8988T (cell line): Measurements from ENCODE around the gene MYBBP1A.

Experiments used
- DNase-seq: peaks from one replicate; pipeline ENCODE4 v3.0.0; 2011

Gene MYBBP1A

DNA sequence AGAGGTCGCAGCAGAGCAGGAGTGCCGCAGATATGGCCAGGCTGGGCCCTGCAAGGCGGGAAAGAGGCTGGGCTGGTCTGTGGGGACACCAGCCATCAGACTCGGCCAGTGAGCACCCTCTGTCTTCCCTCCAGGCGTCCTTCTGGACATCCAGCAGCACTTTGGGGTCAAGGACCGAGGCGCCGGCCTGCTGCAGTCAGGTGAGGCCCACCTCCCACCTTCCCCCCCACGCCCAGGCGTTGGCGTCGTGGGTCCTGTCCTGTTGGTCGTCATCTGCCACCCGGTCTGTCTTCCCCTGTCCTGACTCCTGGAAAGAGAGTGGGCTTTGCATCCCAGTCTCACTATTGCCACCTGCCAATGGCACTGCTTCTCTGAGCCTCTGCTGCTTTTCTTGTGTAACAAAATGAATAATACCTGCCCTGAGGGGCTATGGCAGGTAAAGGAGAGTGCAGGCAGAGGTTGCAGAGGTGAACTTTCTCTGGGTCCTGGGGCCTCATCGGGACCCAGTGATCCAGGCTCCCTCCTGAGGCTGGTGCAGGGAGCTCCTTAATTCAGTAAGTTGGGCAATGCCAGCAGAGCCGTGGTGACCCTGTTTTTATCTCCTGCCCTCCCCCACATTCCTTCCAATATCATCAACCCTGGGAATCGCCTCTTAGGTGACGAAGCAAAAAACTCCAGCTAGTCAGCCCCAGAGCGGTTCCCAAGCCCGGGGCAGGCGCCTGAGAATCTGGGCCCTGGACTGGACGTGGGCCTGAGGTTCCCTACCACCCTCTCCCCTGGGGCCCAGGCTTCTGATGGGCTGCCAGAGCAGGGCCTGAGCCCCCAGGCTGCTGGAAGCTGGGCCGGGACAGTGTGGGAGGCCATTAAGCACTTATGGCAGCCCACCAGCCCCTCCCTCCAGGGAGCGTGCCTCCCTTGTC is 41.8 kb downstream of the MYBBP1A start:
- no peak for DNase-seq

DNA sequence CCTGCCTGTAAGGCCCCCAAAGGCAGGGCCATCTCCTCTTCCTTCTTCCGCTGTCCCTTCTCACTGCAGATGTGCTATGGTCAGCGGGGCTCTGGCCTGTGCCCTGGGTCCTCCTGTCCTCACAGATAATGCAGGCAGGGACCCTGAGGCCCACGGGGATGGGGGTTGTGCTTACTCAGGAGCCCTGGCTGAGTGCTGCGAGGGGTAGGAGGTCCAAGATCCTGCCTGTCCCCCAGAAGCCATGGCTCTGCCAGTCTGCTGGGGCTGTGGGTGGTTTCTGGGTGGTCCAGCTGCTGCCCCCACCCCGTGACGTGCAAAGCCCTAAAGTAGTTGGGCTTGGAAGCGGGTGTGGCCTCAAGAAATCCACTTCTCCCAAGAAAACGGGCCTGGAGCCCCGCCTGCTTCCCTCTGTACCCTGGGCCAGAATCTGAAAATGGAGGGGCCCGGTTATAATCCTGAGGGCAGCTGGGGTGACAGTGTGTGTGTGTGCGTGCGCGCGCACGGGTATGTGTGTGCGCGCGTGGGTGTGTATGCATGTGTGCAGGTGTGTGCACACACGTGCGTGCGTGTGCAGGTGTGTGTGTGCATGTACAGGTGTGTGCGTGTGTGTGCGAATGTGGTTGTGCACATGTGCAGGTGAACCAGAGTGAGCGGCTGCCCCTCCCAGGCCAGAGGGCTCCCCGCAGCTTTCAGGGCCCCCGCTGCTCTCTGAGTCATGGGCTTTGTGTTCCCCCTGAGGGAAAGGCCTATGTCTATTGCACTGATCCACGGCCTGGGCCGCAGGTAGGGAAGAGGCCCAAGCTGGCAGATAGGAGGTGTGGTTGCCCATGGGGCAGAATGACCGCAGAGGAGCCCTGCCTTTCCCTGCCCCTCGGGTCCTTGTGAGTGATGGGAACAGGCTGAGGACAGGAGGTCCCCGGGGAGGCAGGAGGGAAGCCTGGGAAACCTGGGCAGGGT is 42.8 kb downstream of the MYBBP1A start:
- DNase-seq: no peak

DNA sequence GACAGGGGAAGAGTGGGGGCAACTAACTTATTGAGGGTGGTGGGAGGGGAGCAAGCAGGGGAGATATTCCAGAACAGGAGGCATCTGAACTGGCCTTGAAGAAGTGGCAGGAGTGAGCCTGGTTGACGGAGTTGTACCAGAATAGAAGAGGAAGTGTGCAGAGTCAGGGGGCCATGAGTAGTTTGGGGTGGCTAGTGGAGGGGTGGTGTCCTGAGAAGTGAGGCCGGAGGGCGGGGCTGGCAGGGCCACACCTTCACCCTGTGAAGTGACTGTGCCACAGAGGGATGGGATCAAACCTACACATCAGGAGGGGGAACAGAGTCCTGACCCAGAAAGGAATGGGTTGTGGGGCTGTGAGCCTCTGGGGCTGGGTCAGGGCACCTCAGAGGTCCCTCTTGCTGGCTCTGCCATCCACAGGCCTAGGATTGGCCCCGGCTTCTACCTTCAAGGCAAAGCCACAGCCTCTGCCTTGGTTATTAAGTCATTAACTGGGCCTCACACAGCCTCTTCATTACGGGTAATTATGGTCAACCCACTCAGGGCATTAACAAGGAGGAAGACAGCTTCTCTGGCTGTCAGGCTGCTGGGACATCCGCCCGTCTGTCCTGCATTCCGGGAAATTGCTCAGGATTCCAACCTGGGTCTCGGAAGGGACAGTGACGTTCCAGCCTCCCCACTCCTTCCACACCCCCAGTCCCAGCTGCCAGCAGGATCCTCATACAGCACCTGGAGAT is 43.8 kb downstream of the MYBBP1A start:
- no peak for DNase-seq

DNA sequence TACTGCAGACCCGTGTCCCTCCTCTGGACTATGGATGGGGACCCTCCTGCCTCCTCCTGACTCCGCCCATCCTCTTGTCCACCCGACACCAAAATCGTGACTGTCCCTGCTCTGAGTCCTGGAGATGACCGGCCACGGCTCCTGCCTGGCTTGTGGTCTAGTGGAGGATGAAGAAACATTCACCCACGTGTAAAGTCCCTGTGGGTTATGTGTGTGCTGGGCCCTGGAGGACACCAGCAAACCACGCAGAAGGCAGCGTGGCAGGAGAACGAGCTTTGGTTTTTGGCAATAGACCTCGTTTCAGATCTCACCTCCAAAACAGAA is 44.6 kb downstream of the MYBBP1A start:
- no peak for DNase-seq

DNA sequence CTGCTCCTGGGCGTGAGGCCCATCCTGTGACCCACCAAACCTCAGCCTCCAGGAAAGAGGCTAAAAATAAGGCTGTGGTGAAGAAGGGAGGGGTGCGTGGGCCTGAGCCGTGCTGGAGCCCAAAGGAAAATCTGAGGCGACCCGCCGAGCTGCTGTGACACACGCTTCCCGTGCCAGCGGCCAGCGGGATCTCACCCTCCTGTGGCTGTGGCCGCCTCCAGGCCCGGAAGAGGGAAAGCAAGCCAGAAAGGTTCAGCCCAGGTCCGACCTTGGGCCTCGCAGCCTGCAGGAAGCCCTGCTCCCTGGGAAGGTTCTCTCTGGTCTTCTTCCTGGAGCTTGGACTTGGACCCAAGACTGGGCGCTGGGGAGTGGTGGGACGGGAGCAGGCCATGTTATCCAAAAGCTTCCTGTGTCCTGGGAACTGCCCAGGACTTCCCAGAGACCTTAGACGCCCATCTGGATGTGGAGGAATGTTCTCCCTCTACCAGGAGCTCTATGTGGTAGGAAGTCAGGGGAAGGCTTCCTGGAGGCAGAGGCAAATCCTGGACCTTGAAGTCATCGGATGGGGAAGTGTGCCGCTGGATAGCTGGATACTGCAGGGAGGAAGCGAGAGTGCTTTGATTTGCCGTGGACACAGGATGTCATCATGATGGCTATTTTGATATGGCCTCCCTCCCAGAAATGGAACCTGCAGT is 45.1 kb downstream of the MYBBP1A start:
- DNase-seq: no peak

DNA sequence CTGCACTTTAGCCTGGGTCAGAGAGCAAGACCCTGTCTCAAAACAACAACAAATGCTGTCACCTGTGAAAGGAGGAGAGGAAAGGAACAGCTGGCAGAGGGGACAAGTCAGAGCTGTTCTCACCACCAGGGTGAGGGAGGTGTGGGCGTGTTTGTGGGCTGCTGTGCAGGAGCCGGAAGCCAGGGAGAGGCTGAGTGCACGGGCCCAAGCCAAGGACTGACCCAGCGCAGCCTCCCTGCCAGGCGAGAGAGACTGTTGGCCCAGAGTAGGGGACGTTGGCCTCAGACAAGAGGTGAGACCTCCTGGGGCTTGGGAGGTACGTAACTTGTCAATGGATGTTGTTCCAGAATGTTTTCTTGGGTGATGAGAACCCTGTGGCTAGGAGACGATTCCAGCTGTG is 45.8 kb downstream of the MYBBP1A start:
- DNase-seq: no peak

DNA sequence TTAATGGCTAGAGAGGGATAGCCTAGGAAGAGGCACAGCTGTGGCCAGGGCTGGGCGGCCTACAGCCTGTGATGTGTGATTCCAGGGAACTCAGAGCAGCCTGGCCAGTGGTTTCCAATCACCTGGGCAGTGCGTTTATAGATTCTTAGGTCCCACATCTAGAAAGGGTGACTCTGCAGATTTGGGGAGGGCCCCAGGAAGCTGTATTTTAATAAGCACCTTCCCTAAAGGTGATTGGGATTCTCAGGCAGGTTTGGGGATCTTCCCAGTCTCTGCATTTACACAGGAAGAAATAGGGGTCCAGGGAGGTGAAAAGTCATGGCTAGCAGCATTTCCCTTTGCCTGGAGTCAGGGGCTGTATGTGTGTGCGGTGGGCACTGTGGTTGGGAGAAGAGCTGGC is 47.0 kb downstream of the MYBBP1A start:
- no peak for DNase-seq

DNA sequence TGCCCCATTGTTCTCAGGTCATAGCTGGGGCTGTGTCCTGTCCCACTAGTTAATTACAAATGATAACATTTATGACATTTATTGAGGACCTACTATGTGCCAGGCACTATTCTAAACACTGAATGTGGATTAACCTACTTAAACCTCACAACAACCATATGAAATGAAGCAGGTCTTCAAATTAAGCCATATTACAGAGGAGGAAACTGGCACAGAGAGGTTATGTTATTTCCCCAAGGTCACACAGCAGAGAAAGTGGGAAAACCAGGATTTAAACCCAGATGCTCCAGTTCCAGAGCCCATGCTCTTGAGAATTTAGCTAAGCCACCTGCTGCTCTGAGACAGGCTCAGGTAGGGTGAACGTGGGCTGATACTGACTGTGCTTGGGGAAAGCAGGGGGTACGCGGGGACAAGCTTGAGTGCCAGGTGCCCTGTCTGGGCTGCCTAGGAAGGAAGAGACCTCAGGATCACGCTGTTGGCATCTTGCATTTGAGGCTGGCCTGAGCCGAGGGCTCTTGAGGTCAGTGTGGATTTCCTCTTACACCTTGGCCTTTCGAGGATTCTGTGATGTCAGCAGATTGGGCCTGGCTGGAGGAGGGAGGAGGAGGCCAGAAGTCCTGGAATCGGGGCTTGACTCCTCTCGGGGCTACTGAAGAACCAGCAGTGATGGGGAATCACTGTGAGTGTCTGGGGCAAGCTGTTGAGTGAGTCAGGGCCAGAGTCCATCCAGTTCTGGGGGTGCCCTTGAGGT is 47.6 kb downstream of the MYBBP1A start:
- DNase-seq: no peak

DNA sequence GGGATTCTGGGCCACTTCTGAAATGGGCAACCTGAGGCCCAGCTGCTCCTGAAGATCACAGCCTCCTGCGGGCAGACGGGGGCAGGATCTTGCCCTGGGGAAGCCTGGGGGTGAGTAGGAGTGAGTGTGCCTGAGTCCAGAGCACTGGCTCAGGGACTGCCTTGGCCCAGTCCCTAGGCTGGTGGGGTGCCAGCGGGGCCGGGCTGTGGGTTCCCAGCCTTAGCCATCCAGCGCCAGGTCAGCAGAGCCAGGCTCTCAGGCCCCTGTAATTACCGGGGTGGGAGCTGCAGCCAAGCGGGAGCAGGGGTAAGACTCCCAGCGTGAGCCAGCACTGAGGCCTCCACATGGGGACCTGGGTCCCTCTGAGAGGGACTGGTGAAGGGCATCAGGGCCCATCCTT is 48.3 kb downstream of the MYBBP1A start:
- no peak for DNase-seq

DNA sequence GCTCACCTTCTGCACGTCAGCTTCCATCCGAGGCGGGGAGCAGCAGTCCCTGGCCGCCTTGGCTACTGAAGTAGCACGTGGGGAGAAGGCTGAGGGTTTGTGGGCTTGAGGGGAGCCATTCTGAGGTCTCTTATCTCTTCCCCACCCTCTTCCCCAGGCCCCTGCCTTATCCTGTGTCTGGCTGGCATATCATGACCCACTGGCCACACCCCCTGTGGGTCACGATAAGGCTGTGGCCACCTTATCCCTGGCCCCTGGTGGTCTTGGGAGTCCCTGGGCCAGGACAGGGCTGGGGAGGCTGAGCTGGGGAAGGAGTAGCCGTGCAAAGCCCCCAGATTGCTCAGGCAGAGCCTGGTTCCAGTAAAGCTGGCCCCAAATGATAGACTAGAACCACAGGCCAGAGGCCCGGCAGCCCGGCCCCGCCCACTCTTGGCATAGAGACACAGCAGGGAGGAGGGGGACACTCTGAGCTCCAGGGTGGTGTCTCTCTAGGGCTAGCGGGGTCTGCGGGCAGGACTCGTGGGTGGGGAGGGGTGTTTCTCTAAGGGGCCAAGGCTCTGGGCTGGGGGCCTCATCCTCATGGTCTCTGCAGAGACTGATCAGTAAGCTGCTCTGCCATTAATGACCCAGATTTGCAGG is 48.9 kb downstream of the MYBBP1A start:
- DNase-seq: no peak

DNA sequence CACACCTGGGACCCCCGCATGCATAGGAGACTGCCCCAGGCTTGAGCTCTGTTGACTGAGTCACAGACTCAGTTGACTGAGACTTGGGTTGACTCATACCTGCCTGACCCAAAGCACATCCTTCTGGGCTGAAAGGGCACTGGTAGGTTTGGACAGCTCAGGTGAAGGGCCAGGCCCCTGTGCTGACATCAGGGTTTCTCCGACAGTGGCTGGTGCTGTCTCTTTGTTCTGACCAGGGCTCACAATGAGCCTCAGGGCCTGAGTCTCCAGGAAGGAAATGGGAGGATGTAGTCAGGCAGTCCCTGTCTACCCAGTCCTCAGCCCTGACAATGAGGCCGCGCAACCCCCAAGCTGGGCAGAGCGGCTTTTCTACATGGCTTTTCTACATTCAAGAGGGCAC is 50.0 kb downstream of the MYBBP1A start:
- DNase-seq: no peak

DNA sequence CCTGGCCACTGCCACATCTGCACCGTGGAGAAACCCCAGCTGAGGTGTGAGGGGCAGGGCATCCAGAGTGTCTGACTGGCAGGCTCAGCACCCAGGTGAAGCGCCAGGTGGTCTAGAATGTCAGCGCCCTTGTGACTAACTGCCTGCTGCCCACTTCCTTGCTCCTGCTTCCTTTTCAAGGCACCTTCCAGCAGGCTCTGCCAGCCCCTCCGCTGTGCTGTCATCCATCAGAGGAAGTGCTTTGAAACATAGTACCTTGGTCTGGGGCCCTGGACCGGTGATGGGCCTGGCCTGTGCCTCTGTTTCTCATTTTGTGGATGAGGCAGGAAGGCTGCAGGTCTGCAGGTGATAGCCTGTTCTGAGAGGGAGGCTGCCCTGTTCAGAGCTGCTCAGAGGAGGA is 51.0 kb downstream of the MYBBP1A start:
- no peak for DNase-seq

DNA sequence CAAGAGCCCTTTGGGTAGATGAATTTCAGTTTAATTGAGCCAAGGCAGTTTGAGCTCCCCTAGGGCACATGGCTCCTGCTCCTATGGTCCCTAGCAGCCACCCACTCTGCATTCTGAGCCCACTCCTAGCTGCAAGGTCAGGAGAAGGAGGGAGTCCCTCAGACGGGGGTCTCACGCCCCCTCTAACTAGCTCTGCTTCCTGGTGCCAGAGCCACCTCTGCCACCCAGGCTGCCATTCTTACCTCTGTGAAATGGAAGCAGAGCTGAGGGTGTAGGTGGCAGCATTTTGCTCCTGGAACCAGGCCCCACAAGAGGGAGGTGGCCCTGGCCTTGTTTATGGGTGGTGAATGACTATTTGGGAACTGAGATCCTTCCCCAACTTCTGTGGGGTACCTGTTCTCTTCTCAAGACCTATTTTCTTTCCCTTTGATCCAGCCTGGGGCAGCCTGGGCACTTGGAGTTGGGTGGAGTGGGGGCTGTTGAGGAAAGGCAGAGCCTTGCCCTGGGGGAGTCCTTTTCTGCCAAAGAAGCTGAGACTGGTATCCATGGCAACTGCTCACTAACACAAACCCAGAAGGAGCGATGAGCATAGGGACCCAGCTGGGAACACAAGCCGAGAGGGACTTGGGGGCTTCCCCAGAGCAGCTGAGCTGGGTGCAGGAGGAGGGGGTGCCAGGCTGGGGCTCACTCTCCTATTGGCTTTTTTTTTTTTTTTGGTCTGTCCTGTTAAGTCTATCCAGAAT is 51.7 kb downstream of the MYBBP1A start:
- DNase-seq: no peak

DNA sequence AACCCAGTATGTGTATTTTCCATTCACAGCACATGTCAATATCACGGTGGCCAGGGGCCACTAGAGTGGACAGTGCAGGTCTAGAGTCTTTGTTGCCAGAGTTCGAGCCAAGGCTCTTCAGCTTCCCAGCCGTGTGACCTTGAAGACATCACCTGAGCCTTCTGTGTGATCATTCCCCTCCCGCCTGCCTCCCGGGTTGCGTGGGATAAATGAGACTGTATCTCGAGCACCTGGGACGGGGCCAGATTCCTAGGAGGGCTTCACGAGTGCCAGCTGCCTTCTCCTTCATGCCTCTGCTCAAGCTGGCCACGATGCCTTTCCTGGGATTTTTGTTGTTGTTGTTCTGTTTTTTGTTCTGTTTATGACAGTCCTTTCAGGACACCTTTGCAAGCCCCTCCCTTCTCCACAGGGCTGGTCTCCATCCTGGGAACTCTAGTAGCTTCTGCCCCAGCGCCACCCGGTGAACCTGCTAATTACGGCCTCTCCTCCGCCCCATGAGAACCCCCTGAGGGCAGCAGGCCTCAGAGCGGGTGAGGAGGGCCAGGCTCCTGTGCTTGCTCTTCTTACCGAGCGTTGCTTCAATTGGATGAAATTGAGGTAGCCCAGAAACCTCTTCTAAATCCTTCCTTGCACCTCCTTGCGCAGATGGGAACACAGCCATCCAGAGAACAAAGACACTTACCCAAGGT is 52.6 kb downstream of the MYBBP1A start:
- no peak for DNase-seq

DNA sequence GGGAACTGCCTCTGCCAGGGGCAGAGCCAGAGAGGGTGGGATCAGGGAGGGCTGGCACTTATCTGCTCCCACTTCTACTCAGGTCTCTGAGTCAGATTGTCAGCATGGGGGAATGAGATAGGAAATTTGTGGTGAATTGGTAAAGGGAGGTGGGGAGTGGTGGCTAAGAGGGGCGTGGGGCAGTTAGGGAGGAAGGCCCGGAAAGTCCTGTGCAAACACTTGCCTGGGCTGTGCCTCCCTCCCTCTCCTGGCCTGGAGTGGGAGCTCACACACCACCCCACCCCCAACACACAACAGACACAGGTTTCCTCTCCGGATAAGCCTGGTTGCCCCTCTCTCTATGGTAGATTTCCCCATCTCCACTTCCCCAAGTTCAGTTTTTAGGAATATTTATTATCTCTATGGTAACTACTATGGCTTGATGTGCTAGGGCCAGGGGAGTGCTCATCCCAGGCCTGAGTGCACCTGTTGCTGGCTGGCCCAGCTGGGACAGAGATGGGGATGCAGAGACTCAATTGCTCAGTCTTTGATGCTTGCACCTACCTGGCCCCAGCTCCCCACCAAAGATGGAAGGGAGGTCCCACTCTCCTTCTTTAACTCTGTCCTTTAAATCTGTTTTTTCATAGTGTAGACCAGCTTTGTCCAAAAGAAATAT is 53.8 kb downstream of the MYBBP1A start:
- no peak for DNase-seq

DNA sequence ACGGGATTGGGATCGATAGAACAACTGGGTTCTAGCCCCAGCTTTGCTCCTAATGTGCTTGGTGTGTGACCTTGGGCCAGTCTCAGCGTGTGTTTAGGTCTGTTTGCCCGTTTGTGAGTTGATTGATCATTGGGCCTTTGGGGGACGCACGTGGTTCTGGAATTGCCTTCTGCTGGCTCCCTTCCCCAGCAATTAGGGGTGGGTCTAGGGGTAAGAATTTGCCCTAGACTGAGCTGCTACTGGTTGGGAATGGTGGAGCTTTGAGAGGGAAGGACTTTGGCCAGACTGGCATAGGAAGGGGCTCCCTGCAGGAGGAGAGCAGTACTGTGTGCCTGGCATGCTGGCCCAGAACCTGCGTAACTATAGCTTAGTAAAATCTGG is 55.0 kb downstream of the MYBBP1A start:
- DNase-seq: no peak

DNA sequence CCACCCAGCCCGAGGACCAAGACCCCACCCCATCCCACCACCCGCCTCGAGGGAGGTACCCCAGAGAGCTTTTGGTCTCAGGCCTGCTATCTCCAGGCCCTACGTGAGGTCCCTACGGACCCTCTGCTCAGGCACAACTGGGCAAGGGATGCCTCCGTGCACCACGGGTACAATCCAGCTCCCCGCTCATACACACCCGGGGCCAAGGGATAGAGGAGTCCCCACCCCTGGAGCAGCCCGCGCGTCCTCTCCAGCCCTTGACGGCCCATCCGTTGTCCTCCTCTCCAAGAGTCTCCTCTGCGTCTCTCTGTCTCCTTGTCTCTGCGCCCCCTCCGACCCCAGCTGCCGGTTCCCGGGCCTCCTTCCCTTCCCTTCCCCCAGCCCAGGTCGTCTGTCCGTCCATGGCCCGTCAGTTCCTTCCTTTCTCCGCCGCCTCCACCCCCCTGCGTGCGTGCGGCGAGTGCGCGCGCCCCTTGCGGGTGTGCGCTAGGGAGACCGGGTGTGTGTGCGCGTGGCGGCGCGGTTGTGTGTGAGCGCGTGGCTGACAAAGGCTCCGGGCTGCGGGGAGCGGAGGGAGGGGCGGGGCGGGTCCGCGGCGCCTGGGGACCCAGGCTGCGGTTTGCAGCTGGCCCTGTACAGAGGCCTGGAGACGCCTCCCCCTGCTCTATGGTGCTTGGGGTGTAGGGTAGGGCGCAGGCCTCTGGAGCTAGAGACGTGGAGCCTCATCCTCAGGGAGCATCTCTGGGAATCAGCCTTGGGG is 55.6 kb downstream of the MYBBP1A start:
- DNase-seq: no peak
